ENCODE data around the gene ITGB2. TPM values are rescaled to one million over a fixed set of nuclear protein-coding genes. Genes with fewer than 3 reads are reported as not detected.

Gene ITGB2
- total RNA-seq, 1 donor from 2014 or later: not detected

- DNase-seq (ENCODE audit: low spot score): no peak
- H3K9me3 ChIP-seq (ENCODE audit: low read depth): no peaks in the 10 kb centered on the region
- H3K9me3 Mint-ChIP-seq: no peaks in the 10 kb centered on the region
- H3K4me2 ChIP-seq: no peak overlapping the region
- H3K4me1 Mint-ChIP-seq: peaks cover 3% of the 10 kb centered on the region
- H2AFZ ChIP-seq (replicated peaks): no peak overlapping the region
- no peaks in the 10 kb centered on the region for H3F3A ChIP-seq (ENCODE audit: low read depth)
- no peak overlapping the region for H3K4me3 ChIP-seq
- no peak overlapping the region for H3K27ac Mint-ChIP-seq
- no peak overlapping the region for H3K4me3 Mint-ChIP-seq
- no peak overlapping the region for H3K27ac ChIP-seq
- no peak for TF ChIP-seq CTCF (IDR thresholded peaks at IDR 0.05)
- no peak for TF ChIP-seq EZH2phosphoT487 (IDR thresholded peaks at IDR 0.05)
- TF ChIP-seq EZH2 (IDR thresholded peaks at IDR 0.05): no peak
- H3K27me3 ChIP-seq: no peaks in the 10 kb centered on the region
- H3K9ac ChIP-seq: no peak overlapping the region
- no peaks in the 10 kb centered on the region for H3K79me2 ChIP-seq (ENCODE audit: low read depth)
- H3K36me3 Mint-ChIP-seq: no peaks in the 10 kb centered on the region
- peaks cover 9% of the 10 kb centered on the region for H3K27me3 Mint-ChIP-seq (ENCODE audit: insufficient read depth, low read depth)
- H3K4me1 ChIP-seq: no peaks in the 10 kb centered on the region
- no peaks in the 10 kb centered on the region for H3K36me3 ChIP-seq
- no peaks in the 10 kb centered on the region for H4K20me1 ChIP-seq (ENCODE audit: low read depth)
Observed at GRCh38 chr21:44888581-44889550, 31.8 kb downstream of the ITGB2 start.

DNA sequence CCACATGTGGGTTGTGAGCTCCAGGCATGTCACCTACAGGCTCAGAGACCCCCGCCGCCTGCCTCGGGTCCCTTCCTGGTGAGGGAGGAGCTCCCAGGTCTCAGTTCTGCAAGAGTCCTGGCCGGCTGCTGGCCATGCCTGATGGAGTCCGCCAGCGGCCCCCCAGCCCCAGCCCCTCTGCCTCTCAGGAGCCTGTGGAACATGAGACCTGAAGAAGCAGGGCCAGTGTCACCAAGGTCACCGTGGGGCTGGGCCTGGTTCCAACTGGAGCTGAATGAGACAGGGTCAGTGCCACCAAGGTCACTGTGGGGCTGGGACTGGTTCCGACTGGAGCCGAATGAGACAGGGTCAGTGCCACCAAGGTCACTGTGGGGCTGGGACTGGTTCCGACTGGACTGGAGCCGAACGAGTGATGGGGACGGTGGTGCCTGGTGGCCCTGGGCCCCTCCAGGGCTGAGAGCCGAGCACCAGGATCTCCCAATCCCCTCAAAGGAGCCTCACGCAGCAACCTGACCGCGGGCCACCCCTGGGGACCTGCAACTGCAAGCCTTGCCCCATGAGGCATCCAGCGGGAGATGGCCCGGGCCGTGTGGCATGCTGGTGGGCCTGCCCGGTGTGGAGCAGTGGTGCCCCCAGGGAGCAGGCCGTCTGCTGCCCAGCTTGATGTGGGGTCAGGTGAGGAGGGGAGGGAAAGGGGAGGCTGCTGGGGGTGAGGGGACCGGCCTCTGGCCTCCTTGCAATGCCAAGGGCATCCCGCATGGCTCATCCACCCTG, 32.7 kb downstream of the ITGB2 start:
- no peaks in the 10 kb centered on the region for H4K20me1 ChIP-seq (ENCODE audit: low read depth)
- H3F3A ChIP-seq (ENCODE audit: low read depth): no peaks in the 10 kb centered on the region
- H3K27ac ChIP-seq: no peak overlapping the region
- Mint-ChIP-seq H3K27me3 (ENCODE audit: insufficient read depth, low read depth) (peaks cover 7% of the 10 kb centered on the region), H3K36me3 (no peaks in the 10 kb centered on the region), H3K4me3 (no peak overlapping the region), H3K9me3 (no peaks in the 10 kb centered on the region), H3K4me1 (peaks cover 3% of the 10 kb centered on the region), H3K27ac (no peak overlapping the region)
- H3K4me3 ChIP-seq: no peak overlapping the region
- H3K79me2 ChIP-seq (ENCODE audit: low read depth): no peaks in the 10 kb centered on the region
- H3K27me3 ChIP-seq: no peaks in the 10 kb centered on the region
- no peak overlapping the region for H2AFZ ChIP-seq (replicated peaks)
- H3K4me1 ChIP-seq: no peaks in the 10 kb centered on the region
- H3K36me3 ChIP-seq: no peaks in the 10 kb centered on the region
- no peak for DNase-seq (ENCODE audit: low spot score)
- TF ChIP-seq EZH2 (IDR thresholded peaks at IDR 0.05): no peak
- no peak for TF ChIP-seq EZH2phosphoT487 (IDR thresholded peaks at IDR 0.05)
- TF ChIP-seq CTCF (IDR thresholded peaks at IDR 0.05): no peak
- H3K9ac ChIP-seq: no peak overlapping the region
- no peak overlapping the region for H3K4me2 ChIP-seq
- no peaks in the 10 kb centered on the region for H3K9me3 ChIP-seq (ENCODE audit: low read depth)

DNA sequence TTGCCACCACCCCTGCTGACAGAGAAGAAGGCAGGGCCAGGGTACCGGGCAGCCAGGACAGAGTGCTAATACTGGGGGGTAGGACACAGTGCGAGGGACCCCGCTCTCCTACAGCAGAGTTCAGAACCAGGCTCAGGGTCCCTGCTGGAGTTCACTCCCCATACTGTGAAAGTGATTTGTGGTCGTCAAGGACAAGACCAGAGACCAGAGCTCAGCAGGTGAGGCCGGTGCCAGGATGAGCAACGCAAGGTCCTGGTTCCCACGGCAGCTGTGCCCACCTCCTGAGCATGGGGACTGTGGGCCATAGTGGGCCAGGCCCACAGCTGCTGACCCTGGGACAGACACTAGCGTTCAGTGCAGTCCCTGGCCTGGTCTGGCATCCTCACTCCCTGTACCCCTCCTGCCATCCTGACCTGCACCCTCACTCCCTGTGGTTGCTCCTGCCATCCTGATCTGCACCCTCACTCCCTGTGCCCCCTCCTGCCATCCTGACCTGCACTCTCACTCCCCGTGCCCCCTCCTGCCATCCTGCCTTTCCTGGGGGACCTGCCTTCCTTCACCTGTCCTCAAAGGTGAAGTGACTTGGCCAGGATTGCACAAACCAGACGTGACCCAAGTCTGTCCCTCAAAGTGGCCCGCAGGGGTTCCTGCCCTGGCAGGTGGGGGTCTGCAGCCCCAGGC, 33.4 kb downstream of the ITGB2 start:
- H2AFZ ChIP-seq (replicated peaks): no peak overlapping the region
- no peaks in the 10 kb centered on the region for H3K4me1 ChIP-seq
- H3K36me3 Mint-ChIP-seq: no peaks in the 10 kb centered on the region
- no peaks in the 10 kb centered on the region for H3F3A ChIP-seq (ENCODE audit: low read depth)
- H3K4me3 ChIP-seq: no peak overlapping the region
- no peaks in the 10 kb centered on the region for H3K9me3 ChIP-seq (ENCODE audit: low read depth)
- no peak overlapping the region for H3K4me2 ChIP-seq
- no peaks in the 10 kb centered on the region for H3K9me3 Mint-ChIP-seq
- no peak overlapping the region for H3K4me3 Mint-ChIP-seq
- peaks cover 3% of the 10 kb centered on the region for H3K4me1 Mint-ChIP-seq
- no peak for DNase-seq (ENCODE audit: low spot score)
- peaks cover 7% of the 10 kb centered on the region for H3K27me3 Mint-ChIP-seq (ENCODE audit: insufficient read depth, low read depth)
- no peaks in the 10 kb centered on the region for H3K27me3 ChIP-seq
- no peak overlapping the region for H3K27ac ChIP-seq
- no peaks in the 10 kb centered on the region for H3K36me3 ChIP-seq
- TF ChIP-seq EZH2 (IDR thresholded peaks at IDR 0.05) (no peak), CTCF (IDR thresholded peaks at IDR 0.05) (no peak)
- no peaks in the 10 kb centered on the region for H3K79me2 ChIP-seq (ENCODE audit: low read depth)
- H3K9ac ChIP-seq: no peak overlapping the region
- no peak overlapping the region for H3K27ac Mint-ChIP-seq
- no peaks in the 10 kb centered on the region for H4K20me1 ChIP-seq (ENCODE audit: low read depth)

All from neural progenitor cell (in vitro differentiated cells).